Glomerular endothelial cell (primary cell): ENCODE results near the gene TNFRSF25. TPM values are rescaled to one million over a fixed set of nuclear protein-coding genes. Genes with fewer than 3 reads are reported as not detected.
"Not testable (repeated sequence)": the region's sequence is repeated elsewhere in the genome, so short reads cannot be mapped to it uniquely, and the experiment has no call there.

Source experiments
- DNase-seq: peaks from one replicate; pipeline ENCODE4 v3.0.0-alpha.2; 2011; ENCODE audit warnings: low read depth, low spot score; ENCODE audit errors: extremely low read depth
- total RNA-seq: library from RNA; depleted of rRNA; stranded (reverse); fragments of >200 nt; gene quantifications from 2 replicates; pipeline ENCODE4 v1.2.3, GENCODE V29; 2015

The TNFRSF25 gene
- total RNA-seq, 1 donor from 2014 or later: 57.9 TPM

GRCh38 chr1:6454856-6455751, 10.9 kb downstream of the TNFRSF25 start:
- no peak for DNase-seq

- DNase-seq: not testable (repeated sequence)
These were observed 11.8 kb downstream of the TNFRSF25 start for GRCh38 chr1:6453895-6454855.

- DNase-seq: no peak
These were observed 15.0 kb downstream of the TNFRSF25 start for GRCh38 chr1:6450943-6451373.

GRCh38 chr1:6450486-6450885, 15.5 kb downstream of the TNFRSF25 start:
- DNase-seq: not testable (repeated sequence)

- DNase-seq: no peak
These were observed 15.9 kb downstream of the TNFRSF25 start for GRCh38 chr1:6450005-6450450.

GRCh38 chr1:6448749-6449631, 17.0 kb downstream of the TNFRSF25 start:
- no peak for DNase-seq

GRCh38 chr1:6447818-6448748, 17.9 kb downstream of the TNFRSF25 start:
- DNase-seq: no peak

GRCh38 chr1:6447016-6447817, 18.8 kb downstream of the TNFRSF25 start:
- DNase-seq: no peak

GRCh38 chr1:6446665-6447015, 19.3 kb downstream of the TNFRSF25 start:
- no peak for DNase-seq

- not testable (repeated sequence) for DNase-seq
These were observed 20.0 kb downstream of the TNFRSF25 start for GRCh38 chr1:6445929-6446328.

GRCh38 chr1:6445062-6445763, 20.8 kb downstream of the TNFRSF25 start:
- no peak for DNase-seq

- no peak for DNase-seq
These were observed 21.6 kb downstream of the TNFRSF25 start for GRCh38 chr1:6444377-6444776.

- DNase-seq: no peak
These were observed 22.4 kb downstream of the TNFRSF25 start for GRCh38 chr1:6443339-6444115.

- no peak for DNase-seq
These were observed 24.4 kb downstream of the TNFRSF25 start for GRCh38 chr1:6441586-6441985.

- no peak for DNase-seq
These were observed 25.5 kb downstream of the TNFRSF25 start for GRCh38 chr1:6440198-6441126.

GRCh38 chr1:6438047-6438525, 27.9 kb downstream of the TNFRSF25 start:
- DNase-seq: no peak
